Measurements from ENCODE around the gene HOXA10.

Gene HOXA10

DNA sequence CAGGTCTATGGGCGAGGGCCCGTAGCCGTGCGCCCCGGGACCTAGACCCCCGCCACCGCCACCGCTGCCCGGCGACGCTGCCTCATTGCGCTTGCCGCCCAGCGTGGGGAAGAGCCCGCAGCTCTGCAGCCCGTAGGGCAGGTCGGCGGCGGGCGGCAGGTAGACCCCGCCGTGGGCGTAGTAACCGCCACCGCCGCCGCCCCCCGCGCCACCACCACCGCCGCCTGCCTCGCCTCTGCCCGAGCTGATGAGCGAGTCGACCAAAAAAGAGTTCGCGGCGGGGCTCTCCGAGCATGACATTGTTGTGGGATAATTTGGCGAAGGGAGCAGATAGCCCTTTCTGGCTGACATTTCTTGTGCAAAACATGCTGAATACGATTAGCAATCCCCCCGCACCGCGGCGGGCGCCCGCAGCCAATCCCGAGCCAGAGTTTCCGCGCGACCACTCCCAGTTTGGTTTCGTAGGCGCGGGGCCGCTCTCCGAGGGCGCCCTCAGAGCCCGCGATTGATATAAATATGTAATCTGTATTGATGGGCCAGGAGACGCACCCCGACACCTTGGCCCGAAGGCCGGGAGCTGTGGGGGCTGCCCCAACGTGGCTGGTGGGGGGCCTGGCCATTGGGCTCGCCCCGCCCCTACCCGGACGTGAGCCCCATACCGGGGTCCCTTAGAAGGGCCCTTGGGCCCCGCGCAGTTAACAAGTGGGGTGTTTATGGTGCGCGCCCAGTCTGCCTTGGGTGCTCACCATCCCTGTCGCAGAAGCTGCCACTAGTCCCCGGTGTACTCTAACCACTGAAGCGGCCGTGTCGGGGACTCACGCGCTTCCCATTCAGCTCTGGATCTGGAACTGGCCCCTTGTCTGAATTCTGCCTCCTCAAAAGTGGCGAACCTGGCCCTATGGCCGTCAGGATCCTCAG, at the start of gene HOXA10:
TSS of gene HOXA10 (minus strand) at position 365 of the 918 bp plus-strand sequence. CDS start at position 351, 14 bp downstream.
- DNase-seq (ENCODE audit: low spot score), result no peak
- TF ChIP-seq, protein P1, sequence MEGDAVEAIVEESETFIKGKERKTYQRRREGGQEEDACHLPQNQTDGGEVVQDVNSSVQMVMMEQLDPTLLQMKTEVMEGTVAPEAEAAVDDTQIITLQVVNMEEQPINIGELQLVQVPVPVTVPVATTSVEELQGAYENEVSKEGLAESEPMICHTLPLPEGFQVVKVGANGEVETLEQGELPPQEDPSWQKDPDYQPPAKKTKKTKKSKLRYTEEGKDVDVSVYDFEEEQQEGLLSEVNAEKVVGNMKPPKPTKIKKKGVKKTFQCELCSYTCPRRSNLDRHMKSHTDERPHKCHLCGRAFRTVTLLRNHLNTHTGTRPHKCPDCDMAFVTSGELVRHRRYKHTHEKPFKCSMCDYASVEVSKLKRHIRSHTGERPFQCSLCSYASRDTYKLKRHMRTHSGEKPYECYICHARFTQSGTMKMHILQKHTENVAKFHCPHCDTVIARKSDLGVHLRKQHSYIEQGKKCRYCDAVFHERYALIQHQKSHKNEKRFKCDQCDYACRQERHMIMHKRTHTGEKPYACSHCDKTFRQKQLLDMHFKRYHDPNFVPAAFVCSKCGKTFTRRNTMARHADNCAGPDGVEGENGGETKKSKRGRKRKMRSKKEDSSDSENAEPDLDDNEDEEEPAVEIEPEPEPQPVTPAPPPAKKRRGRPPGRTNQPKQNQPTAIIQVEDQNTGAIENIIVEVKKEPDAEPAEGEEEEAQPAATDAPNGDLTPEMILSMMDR (IDR thresholded peaks at IDR 0.05; ENCODE audit: extremely low read depth, missing control alignments), result no peak

DNA sequence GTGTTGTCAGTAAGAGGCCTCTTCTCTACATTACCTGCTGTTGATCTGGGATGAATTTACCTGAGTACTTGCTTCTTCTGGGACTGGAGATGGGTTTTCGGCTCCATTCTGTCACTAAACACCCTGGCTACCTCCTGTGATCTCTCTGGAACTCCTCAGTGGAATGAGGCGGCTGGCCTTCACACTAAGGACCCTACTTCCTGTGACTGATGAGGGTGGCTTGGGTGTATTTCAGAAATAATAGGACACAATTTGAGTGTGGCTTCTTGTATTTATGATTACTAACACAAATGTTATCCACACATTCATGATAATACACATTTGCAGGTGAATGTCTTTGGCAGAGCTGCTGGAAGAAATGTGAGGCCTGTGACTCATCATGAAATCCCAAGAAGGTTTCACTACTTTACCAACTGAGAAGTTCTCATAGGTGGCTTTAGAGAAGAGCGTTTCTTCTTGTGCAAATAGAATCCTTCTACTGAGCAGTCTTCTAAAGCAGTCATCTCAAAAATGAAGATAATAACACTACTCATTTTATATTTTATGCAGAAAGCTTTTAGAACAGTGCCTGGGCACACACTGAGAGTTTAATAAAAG, 47.2 kb upstream of the HOXA10 start:
- DNase-seq (ENCODE audit: low spot score), result no peak
- TF ChIP-seq, protein P1 (IDR thresholded peaks at IDR 0.05; ENCODE audit: extremely low read depth, missing control alignments), result no peak

DNA sequence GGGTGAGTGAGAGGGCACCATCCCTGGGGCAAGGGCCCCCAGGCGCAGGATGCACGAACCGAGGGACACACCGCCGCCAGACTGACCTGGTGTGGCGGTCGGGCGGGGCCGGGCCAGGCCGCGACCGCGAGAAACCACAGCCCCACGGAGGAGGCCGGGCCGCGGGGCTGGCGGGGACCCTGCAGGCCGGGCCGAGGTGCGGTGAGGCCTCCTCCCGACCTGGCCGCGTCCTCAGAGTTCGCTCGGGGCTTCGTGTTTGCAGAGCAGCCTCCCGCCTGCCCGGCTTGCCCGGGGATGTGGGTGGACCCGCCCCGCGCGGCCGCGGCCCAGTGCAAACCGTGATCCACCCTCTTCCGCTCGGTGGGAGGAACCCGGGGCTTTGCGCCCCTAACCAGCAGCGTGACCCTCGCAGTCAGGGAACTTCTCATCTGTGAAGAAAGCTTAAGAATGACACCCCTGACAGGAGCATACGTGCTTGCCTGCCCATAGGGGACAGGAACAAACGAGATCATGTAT, 46.4 kb upstream of the HOXA10 start:
- TF ChIP-seq, protein P1 (IDR thresholded peaks at IDR 0.05; ENCODE audit: extremely low read depth, missing control alignments), result no peak
- DNase-seq (ENCODE audit: low spot score), result no peak

DNA sequence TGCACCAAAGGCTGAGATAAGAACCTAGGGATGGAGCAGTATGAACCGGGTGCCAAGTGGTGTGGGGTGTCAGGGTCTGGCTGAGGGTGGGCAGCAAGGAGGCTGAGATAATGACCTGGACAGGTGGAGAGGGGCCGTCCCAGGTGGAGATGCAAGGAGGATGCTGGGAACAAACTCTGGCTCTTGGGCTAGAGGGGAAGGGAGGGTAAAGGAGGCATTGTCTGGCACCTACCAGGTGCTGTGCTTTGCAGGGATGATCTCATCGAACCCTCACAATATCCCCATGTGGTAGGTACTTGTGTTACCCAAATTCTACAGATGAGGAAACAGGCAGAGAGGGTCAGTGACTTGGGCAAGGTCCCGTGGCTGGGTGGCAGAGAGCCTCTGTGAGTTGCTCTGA, 45.7 kb upstream of the HOXA10 start:
- DNase-seq (ENCODE audit: low spot score), result no peak
- TF ChIP-seq, protein P1 (IDR thresholded peaks at IDR 0.05; ENCODE audit: extremely low read depth, missing control alignments), result no peak

DNA sequence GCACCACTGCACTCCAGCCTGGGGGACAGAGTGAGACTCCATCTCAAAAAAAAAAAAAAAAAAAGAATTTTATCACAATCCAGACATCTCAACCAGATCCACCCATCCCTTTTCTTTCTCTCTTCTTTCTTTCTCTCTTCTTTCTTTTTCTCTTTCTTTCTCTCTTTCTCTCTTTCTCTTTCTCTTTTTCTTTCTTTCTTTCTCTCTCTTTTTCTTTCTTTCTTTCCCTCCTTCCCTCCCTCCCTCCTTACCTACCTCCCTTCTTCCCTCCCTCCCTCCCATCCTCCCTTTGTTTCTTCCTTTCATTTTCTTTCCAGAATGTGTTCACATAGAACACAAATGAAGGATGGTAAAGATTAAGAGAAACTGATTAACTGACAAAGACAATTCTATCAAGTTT, 43.8 kb upstream of the HOXA10 start:
- TF ChIP-seq, protein P1 (IDR thresholded peaks at IDR 0.05; ENCODE audit: extremely low read depth, missing control alignments), result no peak
- no peak for DNase-seq (ENCODE audit: low spot score)

DNA sequence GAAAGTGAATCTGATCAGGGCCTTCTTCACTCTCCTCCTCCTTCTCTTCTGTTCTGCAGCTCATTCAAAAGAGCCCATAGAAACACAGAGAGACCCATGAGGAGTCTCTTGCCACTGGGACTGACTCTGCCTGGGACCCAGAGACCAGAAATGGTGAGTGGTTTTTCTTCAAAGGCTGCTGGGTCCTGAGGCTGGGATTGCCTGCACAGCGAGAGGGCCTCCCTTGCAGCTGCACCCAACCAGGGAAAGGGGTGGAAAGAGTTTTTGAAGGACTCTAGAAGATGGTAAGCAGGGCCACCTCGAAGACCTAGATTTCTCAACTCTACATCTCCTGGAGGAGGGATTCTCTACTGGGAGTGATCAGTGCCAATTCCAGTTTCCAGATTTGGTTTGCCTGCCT, 41.2 kb upstream of the HOXA10 start:
- no peak for DNase-seq (ENCODE audit: low spot score)
- TF ChIP-seq, protein P1 (IDR thresholded peaks at IDR 0.05; ENCODE audit: extremely low read depth, missing control alignments), result no peak

All from GM20000 (cell line).